Cerebellar nuclear complex (tissue), 1 donor: ENCODE results near the gene SYNE1.
"Not testable (repeated sequence)": the region's sequence is repeated elsewhere in the genome, so short reads cannot be mapped to it uniquely, and the experiment has no call there.

ENCODE experiments used
- DNase-seq, 2 experiments: peaks; one replicate each; lab custom pipeline; 2025; lab: John Stamatoyannopoulos, UW

Gene SYNE1

GRCh38 chr6:152490971-152491378 lies 146.2 kb downstream of the SYNE1 start:
- not testable (repeated sequence) for DNase-seq

- no peak for DNase-seq
Measured at GRCh38 chr6:152484806-152485205, 152.4 kb downstream of the SYNE1 start.

- DNase-seq, result no peak
Measured at GRCh38 chr6:152482289-152482688, 154.9 kb downstream of the SYNE1 start.

- no peak for DNase-seq
Measured at GRCh38 chr6:152478377-152479010, 158.7 kb downstream of the SYNE1 start.

- DNase-seq, result no peak
Measured at GRCh38 chr6:152474354-152474753, 162.8 kb downstream of the SYNE1 start.

- DNase-seq, result peak in 1 of 2 experiments; percentile 32
Measured at GRCh38 chr6:152472325-152472724, 164.8 kb downstream of the SYNE1 start.

- DNase-seq, result peak in 1 of 2 experiments; percentile 14
Measured at GRCh38 chr6:152471456-152472265, 165.5 kb downstream of the SYNE1 start.

- DNase-seq, result no peak
Measured at GRCh38 chr6:152463164-152463563, 174.0 kb downstream of the SYNE1 start.

GRCh38 chr6:152462716-152463115 lies 174.4 kb downstream of the SYNE1 start:
- DNase-seq, result no peak

GRCh38 chr6:152461556-152461955 lies 175.6 kb downstream of the SYNE1 start:
- no peak for DNase-seq

- no peak for DNase-seq
Measured at GRCh38 chr6:152458648-152459644, 178.2 kb downstream of the SYNE1 start.

GRCh38 chr6:152457949-152458624 lies 179.1 kb downstream of the SYNE1 start:
- no peak for DNase-seq

GRCh38 chr6:152454003-152454402 lies 183.2 kb downstream of the SYNE1 start:
- no peak for DNase-seq

GRCh38 chr6:152453421-152453820 lies 183.7 kb downstream of the SYNE1 start:
- DNase-seq, result no peak

GRCh38 chr6:152452639-152453038 lies 184.5 kb downstream of the SYNE1 start:
- DNase-seq, result no peak

GRCh38 chr6:152450519-152450918 lies 186.6 kb downstream of the SYNE1 start:
- DNase-seq, result no peak

- no peak for DNase-seq
Measured at GRCh38 chr6:152441902-152442301, 195.3 kb downstream of the SYNE1 start.

- no peak for DNase-seq
Measured at GRCh38 chr6:152435816-152436215, 201.3 kb downstream of the SYNE1 start.

- DNase-seq, result no peak
Measured at GRCh38 chr6:152432758-152433157, 204.4 kb downstream of the SYNE1 start.

GRCh38 chr6:152428126-152428525 lies 209.0 kb downstream of the SYNE1 start:
- no peak for DNase-seq

- DNase-seq, result no peak
Measured at GRCh38 chr6:152426276-152426675, 210.9 kb downstream of the SYNE1 start.
